GM12878 (cell line): ENCODE results near the gene LTC4S. TPM values are rescaled to one million over a fixed set of nuclear protein-coding genes. Genes with fewer than 3 reads are reported as not detected.

ENCODE experiments used
- ATAC-seq: fragments of 200-7000 bp; cut with Tn5 transposase; 3 replicates; pipeline ENCODE4 v1.9.1; 2020; ENCODE audit warnings: mild to moderate bottlenecking, moderate library complexity
- BruUV-seq: library from RNA; stranded (reverse); fragments of 400-500 nt; replicated peaks from 2 replicates; lab custom pipeline; 2021; lab: Mats Ljungman, UMichigan
- CTCF ChIA-PET: fragments of 300-600 bp; sonication (Branson Sonifier 250); formaldehyde crosslinking; extraction: SDS; loops from one replicate; lab custom pipeline; 2021; ENCODE audit warnings: inconsistent platforms; lab: Yijun Ruan, JAX
- POLR2A ChIA-PET: fragments of 350-600 bp; formaldehyde crosslinking; extraction: SDS; loops from one replicate; lab custom pipeline; 2021; ENCODE audit warnings: inconsistent platforms; lab: Charles Lee
- RAD21 ChIA-PET: fragments of 300-600 bp; sonication (Branson Sonifier 250); formaldehyde crosslinking; loops from one replicate; lab custom pipeline; 2023; ENCODE audit warnings: antibody characterized with exemption; ENCODE audit not compliant: unreplicated experiment; lab: Charles Lee
- SMC1A ChIA-PET: fragments of 300-600 bp; sonication (Branson Sonifier 250); formaldehyde crosslinking; loops from one replicate; lab custom pipeline; 2023; ENCODE audit not compliant: unreplicated experiment, uncharacterized antibody; lab: Charles Lee
- DNase-seq: peaks from one replicate; pipeline ENCODE4 v3.0.0-alpha.2; 2011; ENCODE audit warnings: low read depth, low spot score
- FAIRE-seq: peaks from 3 replicates; lab custom pipeline; 2011; peaks lifted over from hg19 to GRCh38; lab: Jason Lieb, UNC
- H2AFZ ChIP-seq: 2 replicates; pipeline ENCODE4 v1.6.0; 2011; ENCODE audit warnings: low read depth, low read length, control low read depth; ENCODE audit not compliant: control insufficient read depth
- H3K27ac ChIP-seq: 2 replicates; pipeline ENCODE4 v1.5.1; 2011; ENCODE audit warnings: control low read depth; ENCODE audit not compliant: control insufficient read depth, insufficient read depth
- H3K27me3 ChIP-seq, 2 experiments: replicated peaks in 1 of 2; 2 replicates each; pipeline versions ENCODE4 v1.6.0 to v1.6.1; 2011; ENCODE audit warnings: low read length in 1 of 2; ENCODE audit not compliant: control insufficient read depth in 2 of 2, insufficient read depth in 2 of 2
- H3K36me3 ChIP-seq, 2 experiments: 2 replicates each; pipeline ENCODE4 v1.5.1; 2011; ENCODE audit warnings: low read length in 1 of 2; ENCODE audit not compliant: control insufficient read depth in 2 of 2, insufficient read depth in 2 of 2
- H3K4me1 ChIP-seq: 2 replicates; pipeline ENCODE4 v1.6.1; 2011; ENCODE audit warnings: mild to moderate bottlenecking, low read length, moderate library complexity, mixed read lengths; ENCODE audit not compliant: control insufficient read depth, insufficient read depth
- H3K4me2 ChIP-seq: 2 replicates; pipeline ENCODE4 v1.6.0; 2011; ENCODE audit warnings: control low read depth; ENCODE audit not compliant: control insufficient read depth, insufficient read depth
- H3K4me3 ChIP-seq: fragments of 200-600 bp; sonication (generic); 2 replicates; pipeline ENCODE4 v1.5.1; 2016
- H3K79me2 ChIP-seq: 2 replicates; pipeline ENCODE4 v1.6.0; 2011; ENCODE audit warnings: low read length; ENCODE audit not compliant: control insufficient read depth, insufficient read depth
- H3K9ac ChIP-seq: 2 replicates; pipeline ENCODE4 v1.8.0; 2011; ENCODE audit warnings: low read length, control low read depth, mixed read lengths; ENCODE audit not compliant: control insufficient read depth, insufficient read depth
- H3K9me3 ChIP-seq: replicated peaks from 3 replicates; pipeline ENCODE4 v1.5.1; 2011; ENCODE audit warnings: mild to moderate bottlenecking, low read length; ENCODE audit not compliant: control insufficient read depth, insufficient read depth
- H4K20me1 ChIP-seq: 2 replicates; pipeline ENCODE4 v1.6.0; 2011; ENCODE audit not compliant: control insufficient read depth, insufficient read depth
- BMI1 ChIP-seq: fragments of 450-650 bp; IDR thresholded peaks from 2 replicates; pipeline ENCODE4 v1.6.1; 2016; ENCODE audit warnings: mild to moderate bottlenecking, moderate library complexity, borderline replicate concordance
- FOXM1 ChIP-seq: IDR thresholded peaks from 2 replicates; pipeline ENCODE4 v1.6.1; 2012; ENCODE audit warnings: low read depth, mild to moderate bottlenecking, inconsistent platforms, low read length, moderate library complexity
- POLR2AphosphoS2 ChIP-seq: IDR thresholded peaks from 2 replicates; pipeline ENCODE4 v1.6.1; 2011; ENCODE audit warnings: low read depth, mild to moderate bottlenecking, low read length, improper control_type of control experiment, moderate library complexity
- POLR2AphosphoS5 ChIP-seq: IDR thresholded peaks from 2 replicates; pipeline ENCODE4 v1.6.1; 2011; ENCODE audit warnings: mild to moderate bottlenecking, low read length, inconsistent platforms
- RCOR1 ChIP-seq: conservative IDR thresholded peaks from 2 replicates; pipeline ENCODE4 v1.6.1; 2012; ENCODE audit warnings: low read depth, low read length, improper control_type of control experiment
- RELB ChIP-seq: fragments of 450-650 bp; IDR thresholded peaks from 2 replicates; pipeline ENCODE4 v1.6.1; 2017; ENCODE audit warnings: low read depth, mild to moderate bottlenecking, moderate library complexity
- SMC3 ChIP-seq: IDR thresholded peaks from 2 replicates; pipeline ENCODE4 v1.6.1; 2011; ENCODE audit warnings: low read length, improper control_type of control experiment, borderline replicate concordance
- USF1 ChIP-seq: IDR thresholded peaks from 2 replicates; pipeline ENCODE4 v1.6.1; 2011; ENCODE audit warnings: borderline replicate concordance, low read depth, mild to moderate bottlenecking, moderate library complexity, mixed read lengths, low read length; ENCODE audit not compliant: insufficient read depth; ENCODE audit errors: extremely low read length
- WGBS: methylation state at CpG from one replicate; pipeline ENCODE4 v1.1.6; 2016; ENCODE audit warnings: low lambda C conversion rate; ENCODE audit not compliant: insufficient replicate concordance, insufficient coverage; ENCODE audit errors: missing lambda C conversion rate; 5-methylcytosine and 5-hydroxymethylcytosine counted together
- in situ Hi-C: fragments of 300-500 bp; cut with MboI; formaldehyde crosslinking; loops from 9 replicates; pipeline ENCODE4 v1.14.3; 2018; ENCODE audit warnings: mixed read lengths
- intact Hi-C: fragments of 100-400 bp; cut with micrococcal nuclease; formaldehyde crosslinking; loops from one replicate; pipeline ENCODE4 v1.14.2; 2022; ENCODE audit not compliant: unreplicated experiment
- polyA plus RNA-seq, 11 experiments: library from polyadenylated mRNA; depleted of rRNA in 4 of 11; unstranded in 6 of 11; stranded (reverse) in 5 of 11; fragments of >200 nt; fragmentation: Nextera tagmentation in 4 of 11; fragmentation: Illumina TruSeq in 1 of 11; extraction: Ambion mirVana in 4 of 11; extraction: Trizol in 1 of 11; gene quantifications; 1 replicate in 1 of 11; 2 replicates in 10 of 11; pipeline versions ENCODE4 v1.2.1 to v1.2.3, GENCODE V29; 2011 to 2016; ENCODE audit warnings: inconsistent platforms in 2 of 11, missing spikeins in 2 of 11, low read depth in 1 of 11
- total RNA-seq, 4 experiments: library from RNA; depleted of rRNA in 3 of 4; stranded (reverse); fragments of >200 nt in 3 of 4; fragmentation: Illumina TruSeq in 1 of 4; extraction: Trizol in 1 of 4; gene quantifications; 2 replicates each; pipeline versions ENCODE4 v1.2.1 to v1.2.3, GENCODE V29; 2013 to 2021

Gene LTC4S
- total and polyA plus RNA-seq, 10 of the 15 experiments (the other 5 are each of a cell fraction or from before 2014, with no cell fraction given): 0.78 to 3.6 (median 1.8) TPM; not detected in 5

- in situ Hi-C loops: loop anchor here (25.0 kb wide), 1 partner anchor 990 kb away; the partner anchor contains the start of gene MGAT1
- Histone ChIP-seq H3K27ac (no peak overlapping the region; the same call in 1 of the 2 replicates), H3K27me3 (no peaks in the 10 kb centered on the region), H3K9ac (no peak overlapping the region), H4K20me1 (peaks cover 17% of the 10 kb centered on the region), H3K4me2 (peak overlapping the region; percentile 99), H2AFZ (no peak overlapping the region), H3K36me3 (peaks cover 18 to 20% of the 10 kb centered on the region in 2 experiments), H3K4me1 (peaks cover 35% of the 10 kb centered on the region), H3K79me2 (peaks cover 29% of the 10 kb centered on the region), H3K4me3 (peak overlapping the region; percentile 93)
- WGBS: 36% methylated on average over 3 of the region's 3 CpGs
- ChIA-PET SMC1A (interaction anchor here (0.9 to 1.1 kb wide), 3 partner anchors 12 to 59 kb away, joined by 3 to 4 read pairs (median 3); partner anchors contain the start of gene LTC4S), RAD21 (interaction anchor here (0.9 kb wide), 1 partner anchor 16 kb away, joined by 4 read pairs; no protein-coding TSS in a partner anchor), CTCF (interaction anchor here (1.0 to 1.1 kb wide), 2 partner anchors 20 to 38 kb away, joined by 3 to 4 read pairs; no protein-coding TSS in a partner anchor), POLR2A (interaction anchor here (0.6 to 1.3 kb wide), 4 partner anchors 9 to 91 kb away, joined by 3 to 5 read pairs (median 4); partner anchors contain the start of gene MRNIP)
- no peak for ATAC-seq
- no peak for DNase-seq
- intact Hi-C loops: no loop called here
- BruUV-seq: TSS peak; percentile 68
- TF ChIP-seq RELB (0 out of 2 replicates have a peak, but pooled peaks have one; percentile 23), FOXM1 (no peak), POLR2AphosphoS2 (peak; percentile 74; the same call in 1 of the 2 replicates), POLR2AphosphoS5 (peak; percentile 8; the same call in 1 of the 2 replicates), SMC3 (no peak), RCOR1 (no peak), BMI1 (0 out of 2 replicates have a peak, but pooled peaks have one; percentile 35), USF1 (no peak)
- TF ChIP-seq, all 136 proteins: peak for 4
- peak; percentile 13 for FAIRE-seq
- H3K9me3 ChIP-seq: no peaks in the 10 kb centered on the region
Observed at GRCh38 chr5:179822059-179822432, 28.3 kb downstream of the LTC4S start.
